ENCODE data around the gene SMOC1.

SMOC1 gene

GRCh38 chr14:69986336-69986735 lies 107.1 kb downstream of the SMOC1 start:
- DNase-seq, result no peak

DNA sequence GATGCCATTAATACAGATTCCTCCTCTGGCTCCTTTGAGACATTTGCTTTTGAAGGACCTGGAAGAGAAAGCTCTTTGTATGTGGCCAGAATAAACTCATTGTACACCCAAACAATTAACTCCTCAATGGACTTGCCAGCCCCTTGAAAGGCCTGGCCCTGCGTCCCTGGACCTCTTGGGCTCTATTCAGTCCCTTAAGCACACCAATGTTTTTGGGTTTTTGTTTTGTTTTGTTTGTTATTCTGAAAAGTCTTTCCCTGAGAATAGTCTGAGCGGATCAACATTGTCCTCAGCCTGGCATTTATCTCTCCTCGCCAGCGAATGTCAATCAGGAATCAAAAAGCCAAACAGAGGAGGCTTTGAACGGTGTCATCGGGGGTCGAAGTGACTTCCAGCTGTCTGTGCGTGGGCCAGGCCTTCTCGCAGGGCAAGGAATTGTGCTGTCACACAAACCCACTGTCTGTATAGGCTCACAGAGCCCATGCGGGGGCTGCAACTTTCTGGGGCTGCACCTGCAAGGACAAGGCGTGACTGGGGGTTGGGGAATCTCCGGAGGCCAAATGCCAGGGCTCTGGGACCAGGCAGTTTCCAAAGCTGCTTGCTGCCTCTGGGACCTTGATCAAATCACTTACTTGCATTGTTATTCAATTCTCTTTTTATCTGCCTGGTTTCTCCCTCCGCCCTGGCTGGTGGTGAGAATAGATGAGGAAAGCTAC lies 108.3 kb downstream of the SMOC1 start:
- no peak for DNase-seq

DNA sequence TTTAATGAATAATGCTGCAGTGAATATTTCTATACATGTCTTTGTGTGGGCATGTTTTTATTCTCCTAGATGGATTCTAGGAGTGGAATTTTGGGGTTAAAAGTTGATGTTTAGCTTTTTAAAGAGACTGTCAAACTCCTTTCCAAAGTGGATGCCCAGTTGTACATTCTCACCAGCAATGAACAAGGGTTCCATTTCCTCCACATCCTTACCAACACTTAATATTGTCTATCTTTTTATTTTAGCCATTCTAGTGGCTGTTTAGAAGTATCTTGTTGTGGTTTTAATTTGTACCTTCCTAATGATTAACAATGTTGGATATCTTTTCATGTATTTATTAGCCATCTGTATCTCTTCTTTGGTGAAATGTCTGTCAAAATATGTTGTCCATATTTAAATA lies 109.8 kb downstream of the SMOC1 start:
- DNase-seq, result no peak

DNA sequence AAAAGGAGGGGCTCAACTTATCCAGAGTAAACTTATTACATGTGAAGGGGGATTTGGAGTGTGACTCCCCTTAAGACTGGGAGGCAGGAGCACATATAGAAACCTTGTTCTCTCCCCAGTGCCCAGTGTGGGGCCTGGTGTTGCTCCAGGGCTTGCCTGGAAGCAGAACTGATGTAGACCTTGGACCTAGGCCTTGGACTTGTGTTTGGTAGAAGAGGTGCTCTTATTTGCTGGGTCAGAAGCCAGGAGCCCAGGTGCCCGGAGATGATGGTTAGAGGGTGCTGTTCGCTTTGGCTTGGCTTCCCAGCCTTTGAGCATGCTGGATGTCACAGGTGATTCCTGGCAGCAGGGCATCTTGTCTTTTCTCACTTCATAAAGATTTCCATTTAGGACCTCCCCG lies 110.4 kb downstream of the SMOC1 start:
- no peak for DNase-seq

DNA sequence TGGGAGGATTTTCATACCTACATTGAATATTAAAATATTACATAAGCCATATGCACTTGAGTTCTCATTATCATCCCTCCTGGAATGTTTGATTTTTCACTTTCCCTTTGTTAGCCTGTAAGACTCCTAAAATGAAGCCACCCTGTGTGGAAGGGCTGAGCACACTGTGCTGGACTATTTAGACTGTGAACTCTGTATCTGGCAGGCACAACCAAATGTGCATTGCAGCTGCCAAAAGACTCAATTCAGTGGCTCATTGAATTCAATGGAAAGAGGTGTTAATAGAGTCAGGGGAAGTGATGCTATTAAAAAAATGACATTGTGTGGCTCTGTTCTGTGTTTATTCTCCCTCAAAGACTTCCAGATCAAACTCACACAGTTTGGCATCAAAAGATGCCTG lies 111.1 kb downstream of the SMOC1 start:
- no peak for DNase-seq

GRCh38 chr14:69991422-69991821 lies 112.2 kb downstream of the SMOC1 start:
- no peak for DNase-seq

DNA sequence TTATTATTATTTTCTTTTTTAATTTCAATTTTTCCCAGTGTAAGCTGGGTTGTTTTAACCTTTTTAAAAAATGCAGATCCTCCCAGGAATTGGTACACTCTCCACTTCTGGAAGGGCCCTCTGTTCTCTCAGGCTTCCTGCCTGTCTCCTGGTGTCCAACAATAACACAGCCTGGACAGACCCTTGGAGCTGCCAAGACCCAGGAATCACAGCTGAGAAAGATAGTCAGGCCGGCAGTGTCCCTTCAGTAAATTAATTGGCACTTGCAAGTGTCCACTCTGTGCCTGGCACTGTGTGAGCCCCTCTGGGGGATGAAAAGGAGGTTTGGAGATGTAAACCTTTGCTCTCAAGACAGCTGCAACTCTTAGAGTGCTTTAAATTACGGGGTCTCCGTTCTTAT lies 113.3 kb downstream of the SMOC1 start:
- DNase-seq, result no peak

GRCh38 chr14:69993326-69993725 lies 114.1 kb downstream of the SMOC1 start:
- DNase-seq, result no peak

GRCh38 chr14:69994002-69994401 lies 114.8 kb downstream of the SMOC1 start:
- DNase-seq, result no peak

DNA sequence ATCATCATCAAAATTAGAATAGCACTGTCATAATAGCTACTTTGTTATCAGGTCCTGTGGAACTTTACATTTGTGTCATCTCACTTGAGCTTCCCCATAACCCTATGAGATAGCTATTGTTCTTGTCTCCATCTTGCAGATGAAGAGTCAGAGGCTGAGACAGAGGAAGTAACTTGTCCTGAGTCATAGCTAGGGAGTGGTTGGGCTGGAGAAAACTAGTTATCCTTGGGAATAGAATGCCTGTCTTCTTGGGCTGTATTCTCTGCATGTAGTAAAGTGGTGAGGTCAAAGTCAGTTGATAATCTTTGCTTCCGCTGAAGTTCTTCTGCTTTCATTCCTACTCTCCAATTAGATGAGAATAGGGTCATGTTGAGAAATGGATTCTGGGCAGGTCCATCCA lies 117.0 kb downstream of the SMOC1 start:
- no peak for DNase-seq

- DNase-seq, result no peak
Observed at GRCh38 chr14:69997849-69998248, 118.6 kb downstream of the SMOC1 start.

GRCh38 chr14:69999261-69999674 lies 120.1 kb downstream of the SMOC1 start:
- DNase-seq, result peak; percentile 74

DNA sequence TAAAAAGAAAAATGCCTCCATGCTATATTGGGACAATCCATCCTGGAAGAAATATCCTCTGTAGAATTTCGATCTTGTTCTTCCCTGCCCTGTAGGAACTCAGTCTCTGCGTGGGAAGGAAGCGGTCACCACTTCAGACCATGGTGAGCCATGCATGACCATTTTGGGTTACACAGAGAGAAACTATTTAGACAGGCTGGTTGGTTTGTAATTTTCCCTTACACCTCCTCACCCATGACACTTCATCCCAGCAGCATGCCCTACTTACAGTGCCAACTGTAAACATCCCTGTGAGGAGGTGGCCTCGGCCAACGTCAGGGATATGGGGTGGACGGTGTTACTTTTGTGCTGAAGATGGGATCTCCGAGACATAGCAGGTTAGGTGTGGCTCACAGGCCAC lies 121.4 kb downstream of the SMOC1 start:
- DNase-seq, result no peak

DNA sequence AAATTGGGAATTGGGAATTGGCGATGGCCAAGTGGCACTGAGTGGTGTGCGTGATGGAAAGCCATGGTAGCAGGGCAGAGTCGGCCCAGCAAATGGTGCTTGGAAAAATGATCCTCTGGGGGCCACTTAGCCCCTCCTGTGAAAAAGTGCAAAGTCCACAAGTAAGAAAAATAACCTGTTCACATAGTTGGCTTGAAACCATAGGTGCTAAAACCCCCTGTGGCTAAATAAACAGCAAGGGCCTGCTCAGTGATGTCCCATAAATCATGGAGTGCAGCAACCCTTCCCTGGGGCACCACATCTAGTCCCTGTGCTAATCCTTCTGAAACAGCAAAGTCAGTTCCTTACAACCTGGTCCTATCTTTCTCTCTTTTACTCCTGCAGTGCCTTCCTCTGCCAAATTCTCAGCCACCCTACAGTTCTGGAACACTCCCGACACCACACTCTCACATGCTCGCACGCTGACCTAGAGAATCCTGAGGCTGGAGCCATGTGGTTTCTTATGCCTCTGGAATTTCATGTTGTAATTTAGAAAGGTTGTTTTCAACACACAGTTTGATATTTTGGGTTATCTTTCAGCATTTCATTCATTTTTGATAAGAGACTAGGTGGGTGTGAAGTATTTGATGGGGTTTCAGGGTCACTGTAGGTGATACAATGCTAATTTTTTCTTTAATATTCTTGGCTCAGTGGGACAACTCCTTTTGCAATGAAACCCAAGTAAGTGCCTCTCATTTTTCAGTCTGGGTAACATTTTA lies 123.6 kb downstream of the SMOC1 start:
- DNase-seq, result peak; percentile 50

DNA sequence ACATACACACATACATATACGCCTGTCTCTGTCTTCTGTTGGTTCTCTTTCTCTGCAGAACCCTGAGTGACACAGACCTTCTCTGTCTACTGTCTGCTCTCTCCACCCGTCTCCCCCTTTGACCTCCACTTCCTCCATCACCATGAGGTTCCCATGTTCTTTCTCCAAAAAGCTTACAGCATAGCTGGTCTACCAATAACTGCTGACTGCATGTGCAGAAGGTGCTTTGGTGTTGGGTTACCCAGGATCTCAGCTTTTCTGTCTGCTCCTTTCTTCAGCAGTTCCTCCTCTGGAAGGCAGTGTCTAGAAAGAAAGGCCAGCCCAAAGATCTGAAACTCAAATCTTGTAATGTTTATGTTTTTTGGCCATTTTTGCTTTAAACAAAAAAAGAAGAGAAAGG lies 125.6 kb downstream of the SMOC1 start:
- no peak for DNase-seq

DNA sequence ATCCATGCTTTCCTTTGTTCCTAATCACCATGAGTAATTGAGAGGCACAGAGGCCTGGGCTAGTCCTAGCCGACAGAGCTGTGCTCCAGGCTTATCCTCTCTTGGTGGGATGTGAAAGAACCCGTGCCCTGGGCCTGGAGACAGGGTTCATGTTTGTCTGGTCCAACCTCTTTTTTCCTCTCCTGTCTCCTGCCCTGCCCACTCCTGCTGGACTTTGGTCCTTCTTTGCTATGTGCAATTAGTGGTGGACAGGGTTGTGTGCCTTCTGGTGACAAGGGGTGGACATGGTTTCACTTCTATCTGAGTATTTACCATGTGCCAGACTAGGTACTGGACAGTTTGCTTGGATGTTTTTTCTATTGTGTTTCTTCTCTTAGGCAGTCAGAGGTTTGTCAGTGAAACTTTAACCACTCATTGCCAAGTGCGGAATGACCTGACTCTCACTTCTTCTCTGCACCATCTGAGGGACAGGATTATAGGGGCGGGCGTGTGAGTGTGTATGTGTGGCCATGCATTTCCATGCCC lies 126.1 kb downstream of the SMOC1 start:
- DNase-seq, result no peak

DNA sequence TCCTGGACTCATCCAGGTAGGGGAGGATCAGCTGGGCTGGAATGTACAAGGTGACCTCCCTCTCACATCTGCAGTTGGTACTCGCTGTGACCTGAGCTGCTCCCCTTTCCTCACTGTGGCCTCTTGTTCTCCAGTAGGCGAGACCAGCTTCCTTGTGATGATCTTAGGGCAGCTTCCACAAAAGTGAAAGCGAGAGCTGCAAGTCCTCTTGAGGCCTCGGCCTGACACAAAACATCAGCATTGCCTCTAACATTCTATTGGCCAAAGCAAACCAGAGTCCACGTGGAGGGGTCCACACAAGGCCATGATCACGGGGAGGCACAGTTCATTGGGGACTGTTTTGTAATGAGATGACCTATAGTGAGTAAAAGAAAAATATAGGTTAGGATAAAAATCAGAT lies 127.5 kb downstream of the SMOC1 start:
- DNase-seq, result no peak

DNA sequence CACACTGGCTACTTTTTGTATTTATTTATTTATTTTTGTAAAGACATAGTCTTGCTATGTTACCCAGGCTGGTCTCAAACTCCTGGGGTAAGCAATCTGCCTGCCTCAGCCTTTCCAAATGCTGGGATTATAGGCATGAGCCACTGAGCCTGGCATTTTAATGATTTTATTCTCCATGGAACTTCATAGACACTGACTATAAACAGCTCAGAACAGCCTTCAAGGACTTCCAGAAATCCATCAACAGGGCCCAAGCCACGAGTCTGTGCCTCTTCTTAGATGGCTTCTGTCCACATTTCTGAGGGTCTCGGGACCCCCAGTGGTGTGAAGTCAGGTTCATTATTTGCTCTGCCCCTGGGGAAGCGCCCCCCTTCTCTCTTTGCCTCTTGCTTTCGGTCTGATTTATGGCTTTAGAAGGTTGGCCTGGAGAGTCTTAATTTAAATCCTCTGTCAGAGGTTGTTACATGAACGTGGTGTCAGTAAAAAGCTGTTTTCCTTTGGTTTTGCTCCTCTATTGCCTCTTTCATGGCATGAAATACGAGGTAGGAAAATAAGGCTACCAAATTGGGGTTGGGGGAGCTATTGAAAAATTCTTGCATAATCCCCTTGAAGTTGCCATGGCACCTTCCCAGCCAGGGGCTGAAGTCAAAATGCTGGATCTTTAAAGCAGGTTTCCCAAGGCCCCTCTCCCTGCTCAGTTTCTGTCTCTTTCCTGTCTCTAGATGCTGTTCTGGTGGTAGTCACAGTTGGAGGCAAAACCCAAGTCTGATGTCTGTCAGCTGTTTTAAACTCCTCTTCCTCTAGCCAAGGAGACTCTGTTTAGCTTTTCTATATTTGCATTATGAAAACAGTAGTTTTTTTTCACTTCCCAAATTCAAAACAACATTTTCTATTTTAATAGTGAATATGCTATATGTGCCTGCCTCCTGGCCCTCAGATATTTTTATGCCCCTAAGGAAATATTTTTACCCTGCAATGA lies 129.4 kb downstream of the SMOC1 start:
- peak; percentile 15 for DNase-seq

DNA sequence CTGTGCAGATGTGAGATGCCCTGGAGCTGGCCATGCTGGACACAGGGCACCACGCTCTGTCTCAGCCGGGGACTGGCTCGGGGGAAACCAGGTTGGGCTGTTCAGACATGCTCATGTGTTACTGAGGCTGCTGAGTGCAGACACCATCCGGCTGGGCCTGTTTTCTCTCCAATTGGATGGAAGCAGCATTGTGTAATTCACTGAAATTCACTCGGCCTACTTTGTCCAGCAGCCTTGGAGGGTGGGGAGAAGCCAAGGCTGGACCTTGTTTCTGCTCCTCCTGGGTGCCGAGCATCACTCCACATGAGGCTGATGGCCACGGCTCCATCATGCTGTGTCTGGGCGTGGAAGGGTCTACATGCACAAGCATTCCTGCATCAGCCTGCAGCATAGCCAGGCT lies 130.7 kb downstream of the SMOC1 start:
- no peak for DNase-seq

- DNase-seq, result no peak
Observed at GRCh38 chr14:70011098-70011497, 131.9 kb downstream of the SMOC1 start.

DNA sequence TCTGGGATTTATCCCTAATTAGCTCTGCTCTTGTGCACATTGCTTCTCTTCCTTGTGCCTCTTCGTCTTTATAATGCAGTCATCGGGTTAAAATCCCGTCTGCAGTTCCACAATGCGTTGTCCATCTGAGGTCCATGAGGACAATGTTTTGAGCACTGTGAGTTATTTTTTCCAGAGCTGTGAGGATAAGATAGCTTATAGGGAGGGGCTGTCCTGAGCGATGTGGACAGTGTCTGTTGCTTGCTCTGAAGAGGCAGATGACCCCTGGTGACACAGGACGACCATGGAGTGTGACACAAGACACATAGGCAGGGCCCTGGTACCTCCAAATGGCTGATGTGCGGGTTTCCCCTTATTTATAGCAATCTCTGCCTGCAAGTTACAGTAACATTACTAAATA lies 132.5 kb downstream of the SMOC1 start:
- DNase-seq, result no peak

- DNase-seq, result no peak
Observed at GRCh38 chr14:70013271-70013873, 134.2 kb downstream of the SMOC1 start.

Data from NCI-H1417 treated with DMSO at 0.1 percent for 48 hours (cell line).